Renal cortex interstitium (tissue), 11 donors: ENCODE data around the gene TMEM132E. TPM values are rescaled to one million over a fixed set of nuclear protein-coding genes. Genes with fewer than 3 reads are reported as not detected.

Source experiments
- DNase-seq, 11 donors: peaks; one replicate each; pipeline ENCODE4 v3.0.0-alpha.2; 2013; ENCODE audit warnings: low read depth in 9 of 11, low spot score in 4 of 11; ENCODE audit errors: extremely low read depth in 1 of 11
- polyA plus RNA-seq, 3 donors: library from polyadenylated mRNA; unstranded; fragments of 120-200 nt; gene quantifications; one replicate each; pipeline ENCODE4 v1.2.1, GENCODE V29; 2013; ENCODE audit not compliant: insufficient read length in 3 of 3

The TMEM132E gene
- polyA plus RNA-seq, 3 donors: 2.0 to 4.7 (median 4.5) TPM

DNA sequence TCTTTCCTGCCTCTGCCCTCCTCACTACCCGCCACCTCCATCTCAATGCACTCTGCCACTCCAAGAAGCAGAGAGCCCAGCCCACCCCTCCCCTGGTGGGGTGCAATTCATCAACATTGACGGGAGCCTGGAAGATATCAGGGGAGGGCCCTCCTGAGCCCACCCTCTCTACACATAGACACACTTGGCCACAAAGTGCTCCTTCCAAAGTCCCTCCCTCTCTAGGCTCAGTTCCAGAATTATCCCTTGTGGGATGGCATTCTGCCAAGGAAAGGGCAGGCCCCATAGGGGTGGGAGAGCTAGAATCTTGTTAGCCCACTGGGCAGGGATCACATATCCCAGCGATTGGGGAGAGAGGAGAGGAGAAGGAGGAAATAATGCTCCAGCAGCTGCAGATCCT is 66.2 kb downstream of the TMEM132E start:
- peak in 10 of 11 donors; percentile 49 to 79 (median 60) for DNase-seq

DNA sequence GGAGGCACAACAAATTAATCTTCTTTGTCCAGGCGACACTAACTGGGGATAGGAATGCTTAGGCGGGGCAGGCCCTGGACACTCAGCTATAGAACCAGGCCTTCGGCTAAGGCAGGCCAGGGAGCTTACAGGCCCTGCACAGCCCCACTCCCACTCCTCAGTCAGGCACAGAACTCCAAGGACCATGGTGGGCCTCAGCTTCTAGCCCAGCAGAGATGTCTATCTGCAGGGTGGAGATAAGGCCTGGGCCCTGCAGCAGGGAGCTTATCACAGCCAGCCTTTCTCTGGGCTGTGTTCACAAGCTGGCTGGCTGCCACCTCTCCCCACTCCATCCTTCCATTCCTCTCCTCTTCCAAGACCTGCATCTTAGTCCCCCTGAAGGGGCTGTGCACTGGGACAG is 68.1 kb downstream of the TMEM132E start:
- no peak for DNase-seq

DNA sequence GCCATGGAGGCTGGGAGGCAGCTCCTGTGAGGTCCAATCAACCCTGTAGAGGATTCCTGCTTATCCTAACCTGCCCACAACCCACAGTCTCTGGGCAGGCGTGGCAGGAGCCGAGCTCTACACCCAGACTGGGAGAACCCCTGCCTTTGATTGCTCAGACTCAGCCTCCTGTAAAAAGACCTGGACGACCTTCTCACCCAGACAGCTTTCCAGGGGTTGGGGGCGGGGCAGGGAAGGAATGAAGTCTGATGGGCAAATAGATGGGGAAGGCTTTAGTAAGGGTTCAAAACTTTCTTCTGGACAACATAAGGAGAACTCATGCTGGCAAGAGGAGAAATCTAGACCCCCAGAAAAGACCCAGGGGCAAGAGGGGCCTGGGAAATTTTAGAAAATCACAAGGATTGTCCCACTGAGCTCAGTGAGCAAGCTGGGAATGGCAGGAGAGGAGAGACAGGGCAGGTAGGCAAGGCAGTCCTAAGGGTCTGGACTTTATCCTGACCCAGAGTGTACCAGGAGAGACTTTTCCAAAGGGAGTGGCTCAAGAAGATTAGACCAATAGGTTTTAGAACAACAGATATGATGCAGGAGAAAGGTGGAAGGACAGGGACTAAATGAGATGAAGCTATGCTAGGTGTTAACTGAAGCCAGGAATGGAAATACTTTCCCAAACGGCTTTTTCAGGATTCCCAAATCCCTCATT is 70.8 kb downstream of the TMEM132E start:
- DNase-seq: no peak

DNA sequence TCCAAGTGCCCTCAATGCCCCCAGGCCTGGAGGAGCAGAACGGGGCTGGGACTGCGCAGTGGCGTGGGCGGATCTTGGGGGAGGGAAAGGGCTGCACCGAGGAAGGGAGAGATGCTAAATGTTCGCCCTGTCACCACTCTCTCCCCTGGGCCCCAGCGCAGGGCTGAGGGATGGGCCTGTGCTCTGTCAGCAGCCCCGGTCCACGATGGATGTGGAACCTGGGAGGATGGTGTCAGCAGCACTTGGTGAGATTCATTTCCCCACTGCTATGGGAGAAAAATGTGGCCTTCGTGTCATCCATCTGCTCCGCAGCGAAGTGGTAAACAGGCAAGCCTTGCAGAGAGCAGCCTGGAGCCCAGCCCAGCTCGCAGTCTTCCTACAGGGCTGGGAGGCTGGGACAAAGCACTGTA is 72.0 kb downstream of the TMEM132E start:
- DNase-seq: no peak

DNA sequence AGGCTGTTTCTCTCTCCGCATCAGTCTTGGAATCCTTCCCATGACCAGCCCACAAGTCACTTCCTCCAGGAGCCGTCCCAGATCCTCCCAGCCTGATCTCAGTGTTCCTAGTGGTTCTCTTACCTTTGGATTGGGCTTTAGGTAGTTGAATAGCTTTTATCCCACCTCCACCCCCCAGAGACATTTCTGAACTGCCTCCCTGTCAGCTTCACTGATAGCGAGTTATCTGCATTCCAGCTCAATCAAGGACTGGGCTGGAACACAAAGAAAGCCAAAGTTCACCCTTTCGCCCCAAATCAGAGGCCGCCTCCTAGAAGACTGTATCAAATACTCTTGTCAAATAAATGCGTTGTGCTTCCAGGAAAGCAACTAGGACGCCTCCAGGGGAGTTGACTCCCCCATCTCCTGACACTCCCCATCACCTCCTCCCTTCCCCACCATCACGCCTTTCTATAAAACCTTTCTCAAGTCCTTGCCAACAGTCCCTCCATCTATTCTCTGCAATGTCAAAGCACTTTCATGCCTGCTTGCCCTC is 72.7 kb downstream of the TMEM132E start:
- DNase-seq: no peak

DNA sequence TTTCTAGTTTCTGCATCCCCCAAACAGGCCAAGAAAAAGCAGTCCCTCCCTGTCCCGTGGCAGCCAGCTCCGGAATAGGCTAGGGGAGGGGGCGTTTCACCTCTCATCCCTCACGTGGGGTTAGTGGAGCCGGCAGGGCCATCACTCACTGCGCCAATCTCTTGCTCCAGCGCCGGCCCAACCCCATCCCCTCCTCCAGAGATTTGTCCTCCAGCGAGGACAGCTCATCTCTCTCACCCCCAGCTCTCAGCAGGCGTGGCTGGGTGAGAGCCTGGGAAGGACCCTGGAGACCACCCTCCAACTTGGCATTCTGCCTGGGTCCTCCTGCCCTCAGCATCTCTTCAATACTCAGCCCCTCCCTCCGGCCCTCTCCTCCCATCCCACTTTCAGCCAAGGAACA is 74.1 kb downstream of the TMEM132E start:
- DNase-seq: no peak

DNA sequence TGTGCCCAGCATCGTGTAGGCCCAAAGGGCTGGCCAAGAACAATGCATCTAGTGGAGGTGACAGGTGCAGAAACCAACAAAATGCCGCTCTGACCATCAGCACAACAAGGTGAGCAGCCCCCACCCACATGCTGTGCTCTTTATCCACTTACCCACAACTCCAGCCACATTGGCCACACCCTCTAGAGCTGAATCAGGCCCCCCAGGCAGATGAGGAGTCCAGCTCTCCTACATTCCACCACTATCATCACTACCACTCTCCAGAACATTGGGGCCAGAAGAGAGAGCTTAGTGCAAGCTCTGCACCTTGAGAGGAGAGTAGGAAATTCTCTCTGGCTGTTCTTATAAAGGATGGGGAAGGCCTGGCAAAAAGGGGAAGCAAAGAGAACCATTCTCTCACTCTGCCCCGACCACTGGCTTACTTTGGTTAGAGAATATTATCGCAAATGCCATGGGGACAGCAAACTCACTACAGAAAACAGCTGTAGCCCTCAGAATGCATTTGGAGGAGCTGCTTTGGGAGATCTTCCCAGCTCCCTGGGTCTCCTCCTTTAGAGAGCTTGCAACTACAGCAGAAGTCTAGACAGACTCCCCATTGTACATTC is 75.0 kb downstream of the TMEM132E start:
- DNase-seq: no peak

DNA sequence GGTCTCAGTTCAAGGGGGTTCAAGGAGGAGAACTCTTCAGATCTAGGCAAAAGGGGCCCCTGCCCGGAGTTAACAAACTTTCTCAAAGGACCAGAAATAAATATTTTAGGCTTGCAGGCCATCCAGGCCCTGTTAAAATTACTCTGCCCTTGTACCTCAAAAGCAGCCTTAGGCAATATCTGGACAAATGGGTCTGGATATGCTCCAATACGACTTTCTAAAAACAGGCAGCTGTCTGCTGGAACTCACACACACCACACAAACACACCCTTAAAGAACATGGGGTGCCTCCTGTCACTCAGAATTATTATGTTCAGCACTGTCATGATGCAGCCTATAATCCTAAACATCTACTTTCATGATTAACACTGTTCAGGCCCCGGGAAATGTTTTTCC is 75.5 kb downstream of the TMEM132E start:
- DNase-seq: no peak

DNA sequence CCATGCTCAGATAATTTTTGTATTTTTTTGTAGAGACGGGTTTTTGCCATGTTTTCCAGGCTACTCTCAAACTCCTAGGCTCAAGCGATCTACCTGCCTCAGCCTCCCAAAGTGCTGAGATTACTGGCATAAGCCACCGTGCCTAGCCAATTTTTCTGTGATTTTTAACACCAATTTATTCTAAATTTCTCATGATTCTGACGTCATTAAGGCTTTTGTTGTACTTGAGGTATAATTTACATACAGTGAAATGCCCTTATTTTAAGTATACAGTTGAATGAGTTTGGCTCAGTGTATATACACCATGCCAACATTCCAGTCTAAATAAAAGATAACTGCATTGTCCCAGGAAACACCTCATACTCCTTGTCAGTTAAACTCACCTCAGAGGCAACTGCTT is 77.4 kb downstream of the TMEM132E start:
- DNase-seq: no peak

DNA sequence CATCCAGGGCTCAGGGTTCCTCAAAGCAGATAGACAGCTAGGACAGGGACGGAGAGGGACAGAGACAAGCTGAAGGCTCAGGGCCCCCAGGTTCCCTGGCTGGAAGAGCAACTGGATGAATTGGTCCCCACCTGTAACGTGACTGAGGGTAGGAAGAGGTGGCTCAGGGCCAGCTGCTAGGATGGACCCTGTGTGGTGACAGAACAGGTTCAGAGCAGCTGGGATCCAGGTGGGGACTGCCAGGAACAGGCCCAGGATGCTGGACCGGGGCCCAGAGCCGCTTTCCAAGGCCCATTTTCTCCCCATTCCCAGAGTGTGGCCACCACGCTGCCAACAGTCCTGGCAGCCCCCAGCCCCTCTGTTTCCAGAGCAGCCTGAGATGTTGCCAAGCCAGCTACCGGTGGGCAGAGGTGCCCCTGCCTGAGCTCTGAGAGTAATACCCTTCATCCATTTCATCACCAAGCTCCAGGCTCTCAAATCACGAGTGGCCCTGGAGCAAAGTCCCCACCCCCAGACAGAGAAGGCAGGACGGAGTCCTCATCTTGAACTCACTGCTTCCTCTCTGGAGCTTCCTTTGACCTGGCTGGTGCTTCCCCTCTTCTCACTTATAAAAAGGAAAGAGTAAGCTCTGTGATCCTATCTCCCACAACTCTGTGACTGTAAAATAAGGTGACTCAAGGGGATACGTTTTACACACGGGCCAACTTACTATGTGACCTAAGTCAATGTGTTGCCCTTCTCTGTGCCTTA is 79.6 kb downstream of the TMEM132E start:
- no peak for DNase-seq

DNA sequence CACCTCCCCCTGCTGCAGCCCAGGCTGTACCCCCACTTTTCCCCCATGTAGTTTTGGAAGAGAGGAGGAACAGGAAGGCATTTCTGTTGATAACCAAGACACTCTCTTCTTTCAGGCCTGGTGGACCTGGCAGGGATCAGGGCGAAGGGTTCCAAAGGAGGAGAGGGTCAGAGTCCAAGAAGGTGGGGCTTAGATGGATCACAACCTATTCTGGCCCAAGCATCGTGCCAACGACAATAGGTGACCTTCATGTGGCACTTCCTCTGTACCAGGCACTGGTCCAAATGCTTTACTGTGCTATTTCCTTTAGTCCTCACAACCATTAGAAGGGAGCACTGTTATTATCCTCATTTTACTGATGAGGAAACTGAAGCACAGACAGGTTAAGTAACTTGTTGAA is 84.3 kb downstream of the TMEM132E start:
- DNase-seq: no peak

DNA sequence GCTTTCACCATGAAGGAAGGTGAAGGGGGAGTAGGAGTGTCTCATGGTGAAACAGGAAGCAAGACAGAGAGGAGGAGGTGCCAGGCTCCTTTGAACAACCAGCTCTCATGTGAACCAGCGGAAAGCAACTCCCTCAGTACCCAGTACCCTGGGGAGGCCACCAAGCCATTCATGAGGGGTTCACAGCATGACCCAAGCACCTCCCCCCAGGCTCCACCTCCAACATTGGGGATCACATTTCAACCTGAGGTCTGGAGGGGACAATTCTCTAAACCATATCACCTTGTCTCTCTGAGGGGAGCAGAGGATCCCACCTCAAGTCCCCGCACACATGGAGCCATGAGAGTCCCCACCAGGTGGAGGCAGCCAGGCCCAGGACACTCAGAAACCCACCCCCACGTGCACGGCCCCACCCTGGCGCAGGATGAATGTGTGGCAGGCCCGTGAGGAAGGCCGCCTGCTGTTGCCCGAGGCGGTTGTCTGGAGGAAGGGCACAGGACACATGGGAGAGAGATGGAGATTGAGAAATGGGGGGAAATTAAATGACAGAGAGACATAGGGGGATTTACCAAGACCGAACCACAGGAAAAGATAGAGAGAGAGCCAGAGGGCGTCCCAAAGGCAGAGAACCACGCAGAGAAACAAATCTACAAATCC is 85.9 kb downstream of the TMEM132E start:
- DNase-seq: no peak

DNA sequence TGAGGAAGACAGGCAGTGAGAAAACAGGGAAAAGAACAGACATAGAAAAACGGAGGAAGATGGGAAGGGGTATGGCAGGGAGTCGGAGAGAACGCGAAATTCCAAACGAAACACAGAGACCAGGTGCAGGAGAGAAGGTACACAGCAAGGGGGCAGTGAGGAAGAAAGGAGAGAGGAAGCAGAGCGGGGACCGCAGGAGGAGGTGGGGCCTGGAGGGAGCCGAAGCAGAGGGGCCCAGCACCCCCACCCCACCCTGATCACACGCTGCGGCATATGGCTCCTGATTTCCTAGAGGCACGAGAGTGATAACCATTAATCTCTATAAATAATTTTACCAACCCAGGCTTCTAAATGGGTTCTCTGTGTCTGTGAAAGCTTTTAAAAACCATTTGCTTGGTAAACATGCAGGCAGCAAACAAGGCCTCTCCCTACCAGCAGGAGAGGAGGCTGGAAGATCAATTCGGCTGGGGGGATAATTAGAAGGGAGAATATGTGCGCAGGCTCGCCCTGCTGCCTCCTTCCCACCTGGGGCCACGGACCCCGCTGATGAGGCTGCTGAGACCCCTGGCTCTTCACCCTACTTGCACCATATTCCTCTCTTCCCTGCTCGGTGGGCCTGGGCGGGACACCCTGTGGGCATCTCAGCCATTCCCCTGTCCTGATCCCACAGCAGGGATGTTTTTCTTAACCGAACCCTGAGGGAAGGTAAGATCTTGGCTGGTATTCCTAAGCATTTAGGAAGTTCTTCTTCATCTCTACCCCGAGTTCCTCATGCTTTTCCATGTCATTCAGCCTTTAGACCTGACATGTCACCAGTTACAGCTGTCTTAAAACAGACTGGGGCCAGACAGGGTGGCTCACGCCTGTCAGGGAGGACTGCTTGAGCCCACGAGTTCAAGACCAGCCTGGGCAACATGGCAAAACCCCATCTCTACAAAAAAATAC is 86.7 kb downstream of the TMEM132E start:
- no peak for DNase-seq

DNA sequence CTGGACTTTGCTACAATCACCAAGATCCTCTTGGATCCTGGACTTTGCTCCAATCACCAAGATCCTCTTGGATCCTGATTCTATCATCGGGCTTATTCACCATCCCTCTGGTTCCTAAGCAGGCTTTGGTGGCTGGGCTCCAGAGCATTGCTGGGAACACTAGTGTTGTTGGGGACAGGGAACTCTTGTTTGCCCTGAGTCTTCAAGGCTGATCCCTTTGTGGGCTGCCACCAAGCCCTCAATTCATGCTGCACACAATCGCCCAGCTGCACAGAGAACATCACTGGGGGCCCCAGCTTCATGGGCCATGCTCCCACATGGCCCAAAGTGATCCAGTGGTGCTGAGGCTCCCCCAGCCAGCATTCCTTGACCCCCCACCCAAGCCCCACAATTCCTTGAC is 88.3 kb downstream of the TMEM132E start:
- no peak for DNase-seq

DNA sequence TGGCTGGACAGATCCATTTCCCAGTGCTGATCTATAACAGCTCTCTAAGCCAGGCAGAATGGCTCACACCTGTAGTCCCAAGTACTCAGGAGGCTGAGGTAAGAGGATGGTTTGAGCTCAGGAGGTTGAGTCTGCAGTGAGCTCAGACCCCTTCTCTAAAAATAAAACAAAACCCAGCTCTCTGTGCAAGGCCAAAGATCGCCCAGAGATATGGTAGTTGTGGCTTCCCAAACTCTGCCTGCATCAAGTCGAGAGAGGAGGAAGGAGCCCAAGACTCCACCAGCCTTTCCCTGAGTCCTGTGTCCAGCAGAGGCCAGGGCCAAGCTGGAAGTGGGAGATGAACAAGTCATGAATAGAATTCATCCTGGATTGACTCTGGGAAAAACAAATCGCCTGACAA is 88.8 kb downstream of the TMEM132E start:
- DNase-seq: no peak

DNA sequence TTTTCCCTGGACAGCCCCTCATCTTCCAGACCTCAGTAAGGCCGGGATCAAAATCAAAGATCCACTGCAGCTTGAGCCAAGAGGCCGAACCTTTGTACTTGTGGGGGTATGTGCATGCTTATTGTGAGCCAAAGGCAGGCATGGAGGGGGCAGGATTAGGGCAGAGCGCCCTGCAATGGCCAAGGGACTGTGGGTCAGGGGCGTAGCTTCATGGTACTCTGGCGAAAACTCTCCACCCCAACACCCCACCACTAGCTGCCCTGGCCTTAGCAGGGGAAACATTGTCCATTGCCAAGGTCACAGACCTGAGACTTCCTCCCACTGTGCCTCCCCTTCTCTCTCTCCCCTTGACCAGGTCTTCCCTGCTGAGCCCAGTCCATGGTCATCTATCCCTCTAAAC is 90.1 kb downstream of the TMEM132E start:
- no peak for DNase-seq

DNA sequence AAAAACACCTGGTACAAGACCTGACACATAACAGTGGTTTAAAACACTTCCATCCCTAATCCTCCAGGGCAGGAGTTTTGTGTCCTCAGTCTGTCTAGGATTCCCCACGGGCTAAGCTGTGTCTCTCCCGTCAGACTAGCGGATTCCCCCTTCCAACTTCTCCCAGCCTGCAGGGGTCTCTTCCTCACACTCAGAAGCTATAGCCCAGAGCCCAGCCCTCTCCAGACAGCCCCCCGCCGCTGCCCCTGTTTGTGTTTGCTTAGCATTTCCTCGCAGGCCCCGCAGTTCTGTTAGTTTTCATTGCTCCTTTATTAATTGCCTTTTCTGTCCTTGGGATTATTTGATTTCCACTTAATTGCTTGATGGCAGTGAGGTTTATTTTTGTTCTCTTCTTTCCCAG is 91.2 kb downstream of the TMEM132E start:
- DNase-seq: no peak

DNA sequence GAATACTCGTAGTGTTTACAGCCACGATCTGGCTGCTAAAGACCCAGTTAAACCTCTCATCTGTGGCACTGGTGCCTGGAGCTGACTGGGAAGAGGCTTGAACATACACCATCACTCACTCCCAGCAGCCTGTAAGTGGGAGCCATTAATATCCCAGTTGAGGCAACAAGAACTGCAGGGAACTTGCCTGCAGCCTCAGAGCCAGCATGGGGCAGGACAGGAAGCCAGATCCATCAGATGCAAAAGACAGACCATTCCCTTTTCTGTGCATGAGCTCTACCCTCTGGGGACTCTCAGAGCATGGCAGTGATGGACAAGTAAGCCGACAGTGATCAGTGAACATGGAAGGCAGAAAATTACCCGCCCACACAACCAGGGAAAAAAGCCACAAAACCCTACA is 91.8 kb downstream of the TMEM132E start:
- no peak for DNase-seq
